A549 (cell line): ENCODE results near the gene TAF15. TPM values are rescaled to one million over a fixed set of nuclear protein-coding genes. Genes with fewer than 3 reads are reported as not detected.
A peak's percentile ranks its signal among the peaks of the same experiment; 100 is the strongest.

ENCODE experiments used
- ATAC-seq, 2 experiments: fragments of 200-7000 bp in 1 of 2; fragments of >200 bp in 1 of 2; cut with Nextera tagmentation in 1 of 2; cut with Tn5 transposase in 1 of 2; 3 replicates each; pipeline versions ENCODE4 v1.8.0 to v1.9.1; 2018 to 2020; ENCODE audit warnings: mild to moderate bottlenecking in 1 of 2, moderate library complexity in 1 of 2
- CTCF ChIA-PET: fragments of 300-600 bp; sonication (Branson Sonifier 250); formaldehyde crosslinking; extraction: SDS; loops from one replicate; lab custom pipeline; 2021; ENCODE audit warnings: antibody characterized with exemption, inconsistent platforms; lab: Yijun Ruan, JAX
- POLR2A ChIA-PET: fragments of 350-600 bp; formaldehyde crosslinking; extraction: SDS; loops from one replicate; lab custom pipeline; 2021; ENCODE audit warnings: antibody characterized with exemption, inconsistent platforms; lab: Yijun Ruan, JAX
- DNase-seq, 2 experiments: peaks; one replicate each; pipeline versions ENCODE4 v3.0.0 to v3.0.0-alpha.2; 2011 to 2016; ENCODE audit warnings: low read depth in 1 of 2, low spot score in 1 of 2
- FAIRE-seq: peaks from 2 replicates; lab custom pipeline; 2011; peaks lifted over from hg19 to GRCh38; lab: Jason Lieb, UNC
- H3K27ac ChIP-seq, 2 experiments: fragments of >200 bp; sonication (Bioruptor Twin); formaldehyde crosslinking; 3 replicates each; pipeline ENCODE4 v1.5.1; 2016 to 2017
- H3K4me1 ChIP-seq: fragments of >200 bp; sonication (Bioruptor Twin); formaldehyde crosslinking; 3 replicates; pipeline ENCODE4 v1.6.1; 2016
- H3K4me2 ChIP-seq: fragments of >200 bp; sonication (Bioruptor Twin); formaldehyde crosslinking; 3 replicates; pipeline ENCODE4 v1.6.1; 2016
- H3K4me3 ChIP-seq: fragments of >200 bp; sonication (Bioruptor Twin); formaldehyde crosslinking; 3 replicates; pipeline ENCODE4 v1.5.1; 2016
- H3K9me3 ChIP-seq: fragments of >200 bp; sonication (Bioruptor Twin); formaldehyde crosslinking; 3 replicates; pipeline ENCODE4 v1.6.1; 2016
- ATOH8 ChIP-seq: fragments of 250-450 bp; sonication (Bioruptor Pico); IDR thresholded peaks from 2 replicates; pipeline ENCODE4 v1.5.0; 2020; ENCODE audit warnings: low read depth, mild to moderate bottlenecking, moderate library complexity
- BCL3 ChIP-seq: fragments of >200 bp; sonication (Bioruptor Twin); formaldehyde crosslinking; IDR thresholded peaks from 3 replicates; pipeline ENCODE4 v1.6.1; 2016
- CBX8 ChIP-seq: fragments of 200-600 bp; sonication (generic); IDR thresholded peaks from 2 replicates; pipeline ENCODE4 v1.6.1; 2016
- CEBPB ChIP-seq, 2 experiments: fragments of >200 bp in 1 of 2; sonication (Bioruptor Twin) in 1 of 2; formaldehyde crosslinking in 1 of 2; IDR thresholded peaks; 2 replicates each; pipeline ENCODE4 v1.6.1; 2012 to 2016
- CTCF ChIP-seq: fragments of >200 bp; sonication (Bioruptor Twin); formaldehyde crosslinking; IDR thresholded peaks from 3 replicates; pipeline ENCODE4 v1.5.1; 2016
- EHF ChIP-seq: fragments of 250-450 bp; sonication (Bioruptor Pico); IDR thresholded peaks from 2 replicates; pipeline ENCODE4 v1.5.0; 2020; ENCODE audit warnings: mild to moderate bottlenecking
- EHMT2 ChIP-seq: fragments of 200-600 bp; sonication (generic); IDR thresholded peaks from 2 replicates; pipeline ENCODE4 v1.6.1; 2016; ENCODE audit warnings: antibody characterized with exemption, low read depth, mild to moderate bottlenecking, moderate library complexity
- EP300 ChIP-seq, 2 experiments: fragments of >200 bp; sonication (Bioruptor Twin); formaldehyde crosslinking; IDR thresholded peaks; 2 replicates in 1 of 2; 3 replicates in 1 of 2; pipeline ENCODE4 v1.6.1; 2016 to 2017
- ESRRA ChIP-seq: fragments of 150-350 bp; IDR thresholded peaks from 2 replicates; pipeline ENCODE4 v1.6.1; 2014; ENCODE audit warnings: mild to moderate bottlenecking, low read length, borderline replicate concordance
- FOSB ChIP-seq: fragments of 250-450 bp; sonication (Bioruptor Pico); IDR thresholded peaks from 2 replicates; pipeline ENCODE4 v1.5.0; 2020; ENCODE audit warnings: mild to moderate bottlenecking, moderate library complexity
- GATA3 ChIP-seq: IDR thresholded peaks from 2 replicates; pipeline ENCODE4 v1.6.1; 2012; ENCODE audit warnings: borderline replicate concordance
- HDAC2 ChIP-seq: fragments of 200-600 bp; sonication (generic); IDR thresholded peaks from 2 replicates; pipeline ENCODE4 v1.6.1; 2016
- HES2 ChIP-seq: fragments of >200 bp; sonication (Bioruptor Twin); formaldehyde crosslinking; IDR thresholded peaks from 2 replicates; pipeline ENCODE4 v1.6.1; 2016
- HOXA7 ChIP-seq: fragments of 250-450 bp; sonication (Bioruptor Pico); IDR thresholded peaks from 2 replicates; pipeline ENCODE4 v1.5.0; 2020; ENCODE audit warnings: mild to moderate bottlenecking, moderate library complexity
- HOXB13 ChIP-seq: fragments of 250-450 bp; sonication (Bioruptor Pico); IDR thresholded peaks from 2 replicates; pipeline ENCODE4 v1.5.0; 2020; ENCODE audit warnings: low read depth, mild to moderate bottlenecking, moderate library complexity
- KDM5A ChIP-seq: fragments of 200-600 bp; sonication (generic); IDR thresholded peaks from 2 replicates; pipeline ENCODE4 v1.6.1; 2016; ENCODE audit warnings: antibody characterized with exemption, mild to moderate bottlenecking
- MAFK ChIP-seq: fragments of 450-650 bp; IDR thresholded peaks from 2 replicates; pipeline ENCODE4 v1.6.1; 2014; ENCODE audit not compliant: partially characterized antibody
- MYC ChIP-seq: IDR thresholded peaks from 2 replicates; pipeline ENCODE4 v1.6.1; 2012; ENCODE audit warnings: mild to moderate bottlenecking, inconsistent platforms, low read length, improper control_type of control experiment, borderline replicate concordance
- NFE2L2 ChIP-seq: fragments of 150-350 bp; conservative IDR thresholded peaks from 2 replicates; pipeline ENCODE4 v1.6.1; 2014; ENCODE audit warnings: low read length
- NPAS2 ChIP-seq: fragments of 250-450 bp; sonication (Bioruptor Pico); IDR thresholded peaks from 2 replicates; pipeline ENCODE4 v1.8.0; 2022; ENCODE audit warnings: mild to moderate bottlenecking, moderate library complexity, borderline replicate concordance
- NR3C1 ChIP-seq: fragments of >200 bp; sonication (Bioruptor Twin); formaldehyde crosslinking; IDR thresholded peaks from 3 replicates; pipeline ENCODE4 v1.6.1; 2017
- PBX3 ChIP-seq: IDR thresholded peaks from 2 replicates; pipeline ENCODE4 v1.6.1; 2012
- POLR2A ChIP-seq: IDR thresholded peaks from 2 replicates; pipeline ENCODE4 v1.6.1; 2012; ENCODE audit warnings: mild to moderate bottlenecking, low read length
- POLR2AphosphoS2 ChIP-seq: conservative IDR thresholded peaks from 2 replicates; pipeline ENCODE4 v1.6.1; 2012; ENCODE audit warnings: low read length, improper control_type of control experiment, inconsistent platforms
- RARB ChIP-seq: fragments of 250-450 bp; sonication (Bioruptor Pico); IDR thresholded peaks from 2 replicates; pipeline ENCODE4 v1.8.0; 2021; ENCODE audit warnings: mild to moderate bottlenecking, moderate library complexity
- RCOR1 ChIP-seq: fragments of 150-350 bp; IDR thresholded peaks from 2 replicates; pipeline ENCODE4 v1.6.1; 2014; ENCODE audit warnings: antibody characterized with exemption, low read length, low read depth
- REST ChIP-seq: fragments of 200-600 bp; sonication (generic); IDR thresholded peaks from 2 replicates; pipeline ENCODE4 v1.6.1; 2016; ENCODE audit warnings: antibody characterized with exemption, mild to moderate bottlenecking, moderate library complexity
- RNF2 ChIP-seq: fragments of 200-600 bp; sonication (generic); IDR thresholded peaks from 2 replicates; pipeline ENCODE4 v1.6.1; 2016; ENCODE audit warnings: low read depth, mild to moderate bottlenecking, antibody characterized with exemption, moderate library complexity, borderline replicate concordance
- TFCP2L1 ChIP-seq: fragments of 250-450 bp; sonication (Bioruptor Pico); IDR thresholded peaks from 2 replicates; pipeline ENCODE4 v1.5.0; 2021; ENCODE audit warnings: mild to moderate bottlenecking
- TP53 ChIP-seq: fragments of 250-450 bp; sonication (Bioruptor Pico); IDR thresholded peaks from 2 replicates; pipeline ENCODE4 v1.5.0; 2021; ENCODE audit warnings: mild to moderate bottlenecking, moderate library complexity
- USF2 ChIP-seq: fragments of 450-650 bp; IDR thresholded peaks from 2 replicates; pipeline ENCODE4 v1.6.1; 2014; ENCODE audit warnings: antibody characterized with exemption
- ZC3H11A ChIP-seq: fragments of 450-650 bp; IDR thresholded peaks from 2 replicates; pipeline ENCODE4 v1.6.1; 2014; ENCODE audit warnings: antibody characterized with exemption, mild to moderate bottlenecking
- ZNF302 ChIP-seq: fragments of 250-450 bp; sonication (Bioruptor Pico); IDR thresholded peaks from 2 replicates; pipeline ENCODE4 v1.9.0; 2021; ENCODE audit warnings: inconsistent platforms, mild to moderate bottlenecking, moderate library complexity
- WGBS: methylation state at CpG from one replicate; pipeline ENCODE4 v1.1.6; 2017; ENCODE audit errors: missing lambda C conversion rate; 5-methylcytosine and 5-hydroxymethylcytosine counted together
- polyA plus RNA-seq, 4 experiments: library from polyadenylated mRNA; depleted of rRNA in 3 of 4; stranded (reverse); fragments of >200 nt; fragmentation: RNase III in 1 of 4; extraction: RNeasy Plus Mini Kit Qiagen cat#74134 plus additional on column Dnase treatment in 1 of 4; gene quantifications; 2 replicates in 3 of 4; 3 replicates in 1 of 4; pipeline ENCODE4 v1.2.3, GENCODE V29; 2011 to 2017

The TAF15 gene
- polyA plus RNA-seq, 2 of the 4 experiments (the other 2 are of a cell fraction) = 130 to 544 TPM

GRCh38 chr17:35804658-35805192 is 4.6 kb upstream of the TAF15 start:
- 0% methylated on average over 1 of the region's 1 CpG for WGBS
- H3K4me3 ChIP-seq = peak overlapping the region; percentile 14; the same call in 1 of the 3 replicates
- ATAC-seq (peak; percentile 72 to 78), FAIRE-seq (no peak), DNase-seq (peak; percentile 95 to 98)
- H3K4me2 ChIP-seq = peak overlapping the region; percentile 50
- peak overlapping the region; percentile 10 to 68; a peak in 5 of 6 replicates for H3K27ac ChIP-seq
- ChIA-PET POLR2A (interaction anchor here (0.7 to 2.5 kb wide), 3 partner anchors 38 to 41 kb away, joined by 3 to 20 read pairs (median 3); no protein-coding TSS in a partner anchor), CTCF (interaction anchor here (0.6 to 30.3 kb wide), 42 partner anchors 9 to 830 kb away, joined by 3 to 2039 read pairs (median 4); partner anchors contain the start of genes C17orf50, GAS2L2 and MMP28)
- H3K9me3 ChIP-seq = no peaks in the 10 kb centered on the region
- peaks cover 31% of the 10 kb centered on the region for H3K4me1 ChIP-seq
- no peak for TF ChIP-seq RCOR1
- TF ChIP-seq TP53 (CRISPR knock-in tag) = no peak; the same call in 1 of the 2 replicates
- TF ChIP-seq EP300 (IDR thresholded peaks at IDR 0.05) = no peak
- TF ChIP-seq MYC = no peak
- no peak for TF ChIP-seq PBX3
- no peak for TF ChIP-seq NFE2L2
- no peak for TF ChIP-seq FOSB (CRISPR knock-in tag)
- TF ChIP-seq HOXA7 (CRISPR knock-in tag) = no peak
- no peak for TF ChIP-seq BCL3
- no peak for TF ChIP-seq POLR2AphosphoS2
- no peak for TF ChIP-seq EHMT2
- no peak for TF ChIP-seq USF2
- TF ChIP-seq HOXB13 (CRISPR knock-in tag) = no peak
- TF ChIP-seq ESRRA = 0 out of 2 replicates have a peak, but pooled peaks have one; percentile 44
- no peak for TF ChIP-seq TFCP2L1 (CRISPR knock-in tag)
- peak in 1 of 2 experiments; percentile 41; a peak in 1 of 4 replicates for TF ChIP-seq CEBPB (IDR thresholded peaks at IDR 0.05)
- no peak for TF ChIP-seq HES2
- no peak for TF ChIP-seq ZNF302 (CRISPR knock-in tag)
- peak; percentile 100 for TF ChIP-seq CTCF
- TF ChIP-seq KDM5A = no peak
- no peak for TF ChIP-seq MAFK
- no peak for TF ChIP-seq RNF2
- TF ChIP-seq CBX8 = no peak
- no peak for TF ChIP-seq POLR2A
- no peak for TF ChIP-seq EHF (CRISPR knock-in tag)
- no peak for TF ChIP-seq NR3C1
- no peak for TF ChIP-seq ZC3H11A
- no peak for TF ChIP-seq RARB (CRISPR knock-in tag)
- no peak for TF ChIP-seq ATOH8 (CRISPR knock-in tag)
- TF ChIP-seq HDAC2 = no peak
- no peak for TF ChIP-seq REST
- TF ChIP-seq NPAS2 (CRISPR knock-in tag) = no peak
- no peak for TF ChIP-seq GATA3
